Panc1 (cell line): ENCODE measurements around the gene VANGL2. TPM values are rescaled to one million over a fixed set of nuclear protein-coding genes. Genes with fewer than 3 reads are reported as not detected.

Experiments used
- ATAC-seq: fragments of 200-7000 bp; cut with Tn5 transposase; 2 replicates; pipeline ENCODE4 v1.9.1; 2020; ENCODE audit warnings: mild to moderate bottlenecking, moderate library complexity
- BruUV-seq: library from RNA; stranded (reverse); fragments of 400-500 nt; replicated peaks from 2 replicates; lab custom pipeline; 2021; lab: Mats Ljungman, UMichigan
- CTCF ChIA-PET: fragments of 300-600 bp; sonication (Branson Sonifier 250); formaldehyde crosslinking; loops from one replicate; lab custom pipeline; 2022; ENCODE audit warnings: antibody characterized with exemption; lab: Charles Lee
- POLR2A ChIA-PET: fragments of 300-600 bp; sonication (Branson Sonifier 250); formaldehyde crosslinking; loops from one replicate; lab custom pipeline; 2022; ENCODE audit warnings: antibody characterized with exemption; lab: Charles Lee
- DNase-seq: peaks from one replicate; pipeline ENCODE4 v3.0.0-alpha.2; 2010; ENCODE audit warnings: low read depth, low spot score
- H3K27ac ChIP-seq: 2 replicates; pipeline ENCODE4 v1.5.1; 2011; ENCODE audit warnings: mild to moderate bottlenecking, low read length, inconsistent platforms
- H3K27me3 ChIP-seq: fragments of 200-500 bp; sonication (Bioruptor generic); 2 replicates; pipeline ENCODE4 v1.6.0; 2014; ENCODE audit warnings: low read length, inconsistent platforms; ENCODE audit not compliant: control insufficient read depth, insufficient read depth
- H3K36me3 ChIP-seq: fragments of 200-500 bp; sonication (Bioruptor generic); 2 replicates; pipeline ENCODE4 v1.5.1; 2014; ENCODE audit warnings: inconsistent platforms, mild to moderate bottlenecking, low read length, moderate library complexity; ENCODE audit not compliant: control insufficient read depth, insufficient read depth
- H3K4me1 ChIP-seq: 2 replicates; pipeline ENCODE4 v1.5.1; 2011; ENCODE audit warnings: inconsistent platforms, mild to moderate bottlenecking, low read length, moderate library complexity; ENCODE audit not compliant: control insufficient read depth, insufficient read depth
- H3K4me3 ChIP-seq, 2 experiments: 2 replicates each; pipeline ENCODE4 v1.5.1; 2011 to 2012; ENCODE audit warnings: low read depth in 2 of 2, low read length in 2 of 2, mild to moderate bottlenecking in 2 of 2, inconsistent platforms in 1 of 2, moderate library complexity in 1 of 2
- H3K9me3 ChIP-seq: fragments of 200-500 bp; sonication (Bioruptor generic); 2 replicates; pipeline ENCODE4 v1.5.1; 2014; ENCODE audit warnings: low read depth, mild to moderate bottlenecking, inconsistent platforms, low read length, moderate library complexity; ENCODE audit not compliant: control insufficient read depth, insufficient read depth
- CTCF ChIP-seq: fragments of 450-650 bp; IDR thresholded peaks from 2 replicates; pipeline ENCODE4 v1.5.1; 2017; ENCODE audit warnings: mild to moderate bottlenecking
- POLR2AphosphoS5 ChIP-seq: IDR thresholded peaks from 2 replicates; pipeline ENCODE4 v1.6.1; 2012; ENCODE audit warnings: mild to moderate bottlenecking, low read depth, low read length, moderate library complexity
- SIN3A ChIP-seq: IDR thresholded peaks from 2 replicates; pipeline ENCODE4 v1.6.1; 2012; ENCODE audit warnings: low read depth, mild to moderate bottlenecking, low read length, moderate library complexity, borderline replicate concordance; ENCODE audit not compliant: insufficient read depth
- TCF7L2 ChIP-seq: IDR thresholded peaks from 2 replicates; pipeline ENCODE4 v1.6.1; 2011; ENCODE audit warnings: mild to moderate bottlenecking, low read depth, low read length, inconsistent platforms
- in situ Hi-C: cut with HindIII; loops from 2 replicates; pipeline ENCODE4 v1.10.0; 2016; ENCODE audit warnings: low sequenced_read_pairs, low pct_unique_long_range_greater_than_20kb
- intact Hi-C: fragments of 100-400 bp; cut with micrococcal nuclease; formaldehyde crosslinking; loops from one replicate; pipeline ENCODE4 v1.10.0; 2022; ENCODE audit not compliant: unreplicated experiment
- total RNA-seq: library from RNA; stranded (reverse); gene quantifications from one replicate; pipeline ENCODE4 v1.2.1, GENCODE V29; 2021; ENCODE audit not compliant: unreplicated experiment
- TF ChIP-seq, protein P1 (sequence below), 2 experiments: IDR thresholded peaks; 2 replicates each; pipeline ENCODE4 v1.6.1; 2011 to 2012; ENCODE audit warnings: low read depth in 2 of 2, control low read depth in 1 of 2, low read length in 1 of 2, mild to moderate bottlenecking in 1 of 2, moderate library complexity in 1 of 2; ENCODE audit not compliant: insufficient read depth in 1 of 2

VANGL2 gene
- total RNA-seq, 1 experiment from 2014 or later: 0.10 TPM

GRCh38 chr1:160427625-160428024, 27.3 kb downstream of the VANGL2 start:
- POLR2A ChIA-PET: no interaction called here
- DNase-seq: no peak
- Histone ChIP-seq H3K27me3 (no peaks in the 10 kb centered on the region; the same call in 1 of the 2 replicates), H3K4me1 (no peaks in the 10 kb centered on the region), H3K27ac (no peak overlapping the region), H3K36me3 (no peaks in the 10 kb centered on the region), H3K9me3 (no peaks in the 10 kb centered on the region), H3K4me3 (no peak overlapping the region)
- CTCF ChIA-PET: no interaction called here
- in situ Hi-C loops: no loop called here
- BruUV-seq: no TSS peak
- TF ChIP-seq SIN3A (no peak), POLR2AphosphoS5 (no peak), TCF7L2 (no peak), CTCF (no peak)
- TF ChIP-seq, protein P1, sequence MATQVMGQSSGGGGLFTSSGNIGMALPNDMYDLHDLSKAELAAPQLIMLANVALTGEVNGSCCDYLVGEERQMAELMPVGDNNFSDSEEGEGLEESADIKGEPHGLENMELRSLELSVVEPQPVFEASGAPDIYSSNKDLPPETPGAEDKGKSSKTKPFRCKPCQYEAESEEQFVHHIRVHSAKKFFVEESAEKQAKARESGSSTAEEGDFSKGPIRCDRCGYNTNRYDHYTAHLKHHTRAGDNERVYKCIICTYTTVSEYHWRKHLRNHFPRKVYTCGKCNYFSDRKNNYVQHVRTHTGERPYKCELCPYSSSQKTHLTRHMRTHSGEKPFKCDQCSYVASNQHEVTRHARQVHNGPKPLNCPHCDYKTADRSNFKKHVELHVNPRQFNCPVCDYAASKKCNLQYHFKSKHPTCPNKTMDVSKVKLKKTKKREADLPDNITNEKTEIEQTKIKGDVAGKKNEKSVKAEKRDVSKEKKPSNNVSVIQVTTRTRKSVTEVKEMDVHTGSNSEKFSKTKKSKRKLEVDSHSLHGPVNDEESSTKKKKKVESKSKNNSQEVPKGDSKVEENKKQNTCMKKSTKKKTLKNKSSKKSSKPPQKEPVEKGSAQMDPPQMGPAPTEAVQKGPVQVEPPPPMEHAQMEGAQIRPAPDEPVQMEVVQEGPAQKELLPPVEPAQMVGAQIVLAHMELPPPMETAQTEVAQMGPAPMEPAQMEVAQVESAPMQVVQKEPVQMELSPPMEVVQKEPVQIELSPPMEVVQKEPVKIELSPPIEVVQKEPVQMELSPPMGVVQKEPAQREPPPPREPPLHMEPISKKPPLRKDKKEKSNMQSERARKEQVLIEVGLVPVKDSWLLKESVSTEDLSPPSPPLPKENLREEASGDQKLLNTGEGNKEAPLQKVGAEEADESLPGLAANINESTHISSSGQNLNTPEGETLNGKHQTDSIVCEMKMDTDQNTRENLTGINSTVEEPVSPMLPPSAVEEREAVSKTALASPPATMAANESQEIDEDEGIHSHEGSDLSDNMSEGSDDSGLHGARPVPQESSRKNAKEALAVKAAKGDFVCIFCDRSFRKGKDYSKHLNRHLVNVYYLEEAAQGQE (IDR thresholded peaks at IDR 0.05; ENCODE audit: insufficient read depth in 1 of 2, low read depth in 2 of 2, low read length in 1 of 2): no peak
- ATAC-seq: no peak
- intact Hi-C loops: loop anchor here (1.0 kb wide), 1 partner anchor 180 kb away; no protein-coding TSS in a partner anchor

DNA sequence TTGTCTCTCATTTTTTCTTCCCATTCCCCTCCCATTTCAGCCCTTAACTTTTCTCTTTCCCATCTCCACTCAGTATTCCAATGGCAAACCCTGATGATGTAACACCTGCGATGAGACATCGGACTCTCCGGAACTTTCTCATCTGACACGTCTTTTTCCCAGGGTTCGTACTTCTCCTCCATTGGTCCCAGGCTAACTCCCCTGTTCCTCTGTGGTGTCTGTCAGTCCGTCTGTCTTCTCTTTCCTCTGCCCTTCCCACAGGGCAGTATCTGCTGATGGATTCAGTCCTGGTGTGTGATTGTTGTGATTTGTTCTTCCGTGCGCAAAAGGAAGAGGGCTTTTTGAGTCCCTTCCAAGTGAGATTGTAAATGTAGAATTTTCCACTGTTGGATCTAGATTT, 27.7 kb downstream of the VANGL2 start:
- Histone ChIP-seq H3K4me1 (no peaks in the 10 kb centered on the region), H3K4me3 (no peak overlapping the region), H3K36me3 (no peaks in the 10 kb centered on the region), H3K27me3 (no peaks in the 10 kb centered on the region; the same call in 1 of the 2 replicates), H3K27ac (no peak overlapping the region), H3K9me3 (no peaks in the 10 kb centered on the region)
- BruUV-seq: no TSS peak
- no peak for DNase-seq
- intact Hi-C loops (loop anchor here (1.0 kb wide), 1 partner anchor 179 kb away; no protein-coding TSS in a partner anchor), in situ Hi-C loops (no loop called here)
- no peak for ATAC-seq
- ChIA-PET CTCF (interaction anchor here (0.8 to 1.2 kb wide), 2 partner anchors 9 to 181 kb away, joined by 3 to 9 read pairs; no protein-coding TSS in a partner anchor), POLR2A (no interaction called here)
- TF ChIP-seq POLR2AphosphoS5: no peak
- TF ChIP-seq SIN3A: no peak
- TF ChIP-seq TCF7L2: no peak
- TF ChIP-seq, protein P1 (IDR thresholded peaks at IDR 0.05; ENCODE audit: insufficient read depth in 1 of 2, low read depth in 2 of 2, low read length in 1 of 2): no peak
